IPS-18c (cell line): ENCODE measurements around the gene TRAPPC5.

Experiments
- H3K4me3 ChIP-seq: 2 replicates; pipeline ENCODE4 v1.7.0; 2013; ENCODE audit warnings: low read depth, mild to moderate bottlenecking, low read length, moderate library complexity; ENCODE audit not compliant: insufficient read depth
- H3K9me3 ChIP-seq: one replicate; pipeline ENCODE4 v1.6.1; 2013; ENCODE audit warnings: mild to moderate bottlenecking, low read length, moderate library complexity; ENCODE audit not compliant: control insufficient read depth, insufficient read depth

The TRAPPC5 gene

DNA sequence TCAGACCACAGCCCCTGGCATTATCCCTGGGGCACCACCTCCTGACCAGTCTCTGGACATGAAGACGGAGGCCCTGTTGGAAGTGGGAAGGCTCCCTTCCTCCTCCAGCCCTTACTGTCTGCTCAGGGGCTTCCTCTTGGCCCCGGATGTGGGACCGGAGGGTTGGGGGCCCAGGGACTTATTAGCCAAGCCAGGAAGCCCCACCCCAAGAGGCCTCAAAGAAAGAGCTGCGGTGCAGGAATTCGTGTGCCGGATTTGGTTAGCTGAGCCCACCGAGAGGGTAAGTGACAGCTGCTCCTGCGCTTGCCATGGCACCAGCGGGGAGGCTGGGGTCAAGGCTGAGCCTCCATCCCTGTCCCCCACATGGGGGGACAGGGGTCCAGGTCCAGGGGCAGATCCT, 11.8 kb upstream of the TRAPPC5 start, which contains the start of gene RETN:
Gene RETN, plus strand, starts transcription at position 208 of the 400 bp plus-strand sequence. CDS start 278 bp downstream, outside the sequence.
- Histone ChIP-seq H3K9me3 (no peaks in the 10 kb centered on the region), H3K4me3 (peak within 1 kb of the TSS; percentile 71)

DNA sequence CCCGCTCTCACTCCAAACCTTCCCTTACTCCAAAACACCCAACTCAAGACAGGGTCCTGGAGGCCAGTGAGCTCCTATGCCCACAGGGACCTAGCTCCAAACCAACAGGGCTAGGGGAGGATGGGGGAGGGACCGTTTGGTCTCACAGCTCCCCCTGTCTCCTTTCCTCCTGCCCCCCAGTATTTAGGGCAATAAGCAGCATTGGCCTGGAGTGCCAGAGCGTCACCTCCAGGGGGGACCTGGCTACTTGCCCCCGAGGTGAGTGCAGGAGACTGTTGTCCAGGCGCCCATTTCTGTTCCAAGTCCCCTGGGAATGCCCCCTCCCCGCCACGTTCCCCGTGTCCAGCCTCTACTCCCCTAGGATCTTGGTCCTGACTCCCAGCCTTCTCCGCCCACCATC, 11.0 kb upstream of the TRAPPC5 start:
- H3K9me3 ChIP-seq = no peaks in the 10 kb centered on the region
- H3K4me3 ChIP-seq = peak overlapping the region; percentile 71

DNA sequence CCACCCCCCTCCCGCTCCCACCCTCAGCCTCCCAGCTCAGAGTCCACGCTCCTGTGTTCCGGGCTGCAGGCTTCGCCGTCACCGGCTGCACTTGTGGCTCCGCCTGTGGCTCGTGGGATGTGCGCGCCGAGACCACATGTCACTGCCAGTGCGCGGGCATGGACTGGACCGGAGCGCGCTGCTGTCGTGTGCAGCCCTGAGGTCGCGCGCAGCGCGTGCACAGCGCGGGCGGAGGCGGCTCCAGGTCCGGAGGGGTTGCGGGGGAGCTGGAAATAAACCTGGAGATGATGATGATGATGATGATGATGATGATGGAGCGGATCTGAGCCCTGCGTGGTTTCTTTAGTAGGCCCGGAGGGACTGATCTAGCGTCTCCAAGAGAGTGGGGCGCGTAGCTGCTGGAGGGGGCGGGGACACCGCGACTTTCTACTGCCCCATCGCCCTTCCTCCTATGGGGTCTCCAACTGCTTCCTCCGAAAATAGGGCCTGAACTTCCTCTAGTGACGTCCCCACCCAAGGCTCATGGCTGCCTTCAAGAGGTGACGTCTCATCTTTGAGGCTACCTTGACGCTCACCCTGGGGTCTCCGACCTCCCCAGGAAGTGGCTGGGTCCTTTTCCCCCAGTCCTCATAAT, 10.4 kb upstream of the TRAPPC5 start:
- peak overlapping the region; percentile 71 for H3K4me3 ChIP-seq
- no peaks in the 10 kb centered on the region for H3K9me3 ChIP-seq

DNA sequence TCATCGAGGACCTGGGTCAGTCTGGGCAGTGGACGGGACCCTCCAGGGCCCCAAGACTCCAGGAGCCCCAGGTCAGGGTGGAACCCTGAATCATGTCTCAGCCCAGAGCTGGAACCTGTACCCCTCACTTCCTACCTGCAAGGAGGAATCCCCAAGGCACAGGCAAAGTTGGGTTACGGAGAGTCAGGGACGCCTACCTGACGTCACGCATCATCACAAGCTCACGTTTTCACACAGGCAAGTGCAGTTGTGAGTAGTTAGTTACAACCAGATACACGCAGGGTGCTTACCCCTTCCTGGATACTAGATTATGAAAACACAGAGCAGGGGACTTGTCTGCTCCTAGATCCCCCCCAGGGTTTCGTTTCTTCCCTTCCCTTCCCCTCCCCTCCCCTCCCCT, 9.8 kb upstream of the TRAPPC5 start:
- Histone ChIP-seq H3K4me3 (peak overlapping the region; percentile 71), H3K9me3 (no peaks in the 10 kb centered on the region)

DNA sequence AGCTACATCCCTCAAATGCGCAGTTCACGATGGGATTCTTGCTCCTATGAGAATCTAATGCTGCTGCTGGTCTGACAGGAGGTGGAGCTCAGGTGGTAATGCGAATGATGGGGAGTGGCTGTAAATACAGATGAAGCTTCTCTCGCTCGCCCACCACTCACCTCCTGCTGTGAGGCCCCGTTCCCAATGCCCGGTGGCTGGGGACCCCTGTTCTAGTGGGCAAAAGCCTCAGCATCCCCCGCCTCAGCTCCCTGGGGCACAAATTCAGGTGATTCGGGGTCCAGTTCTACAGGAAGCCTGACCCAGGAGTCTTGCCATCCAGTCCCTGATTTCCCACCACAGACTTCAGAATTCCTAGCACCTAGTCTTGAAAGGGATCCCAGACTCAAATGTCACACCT, 8.1 kb upstream of the TRAPPC5 start:
- no peak overlapping the region for H3K4me3 ChIP-seq
- H3K9me3 ChIP-seq = no peaks in the 10 kb centered on the region

DNA sequence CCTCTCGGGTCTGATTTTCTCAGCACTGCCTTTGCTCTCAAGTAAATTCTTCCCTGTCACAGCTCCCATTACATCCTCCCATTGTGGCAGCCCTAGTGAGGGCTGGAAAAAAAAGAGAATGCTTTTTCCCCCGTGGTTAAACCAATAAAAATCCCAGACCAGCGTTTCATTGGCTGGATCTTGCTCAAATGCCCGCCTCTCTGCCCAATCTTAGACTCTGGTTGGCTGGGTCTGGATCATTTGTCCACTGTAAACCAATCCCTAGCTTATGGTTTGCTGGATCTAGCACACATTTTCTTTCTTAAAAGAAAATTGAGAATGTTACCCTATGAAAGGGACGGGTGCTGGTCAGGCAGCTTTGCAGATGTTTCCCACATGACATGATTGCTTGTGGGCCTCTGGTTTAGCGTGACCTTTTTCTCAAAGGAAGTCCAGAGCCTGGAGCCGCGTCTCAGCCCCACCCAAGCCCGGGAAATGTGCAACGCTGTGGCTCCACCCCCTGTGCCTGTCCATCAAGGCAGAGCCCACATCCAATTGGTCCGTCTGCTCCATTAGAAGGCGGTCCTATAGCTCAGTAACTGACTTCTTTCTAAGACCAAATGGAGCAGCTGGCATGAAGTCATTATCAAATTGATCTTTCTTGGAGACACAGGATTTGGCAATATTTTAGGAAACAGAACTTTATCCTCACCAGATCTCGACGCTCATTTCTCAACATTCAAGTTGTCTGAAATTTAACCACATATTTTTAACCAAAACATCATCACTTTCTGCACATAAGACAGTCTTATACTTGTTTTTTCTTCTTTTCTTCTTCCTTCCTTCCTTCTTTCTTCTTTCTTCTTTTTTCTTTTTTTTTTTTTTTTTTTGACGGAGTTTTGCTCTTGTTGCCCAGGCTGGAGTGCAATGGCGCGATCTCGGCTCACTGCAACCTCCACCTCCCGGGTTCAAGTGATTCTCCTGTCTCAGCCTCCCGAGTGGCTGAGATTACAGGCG, 6.3 kb upstream of the TRAPPC5 start:
- Histone ChIP-seq H3K9me3 (no peaks in the 10 kb centered on the region), H3K4me3 (peak overlapping the region; percentile 17; the same call in 1 of the 2 replicates)

DNA sequence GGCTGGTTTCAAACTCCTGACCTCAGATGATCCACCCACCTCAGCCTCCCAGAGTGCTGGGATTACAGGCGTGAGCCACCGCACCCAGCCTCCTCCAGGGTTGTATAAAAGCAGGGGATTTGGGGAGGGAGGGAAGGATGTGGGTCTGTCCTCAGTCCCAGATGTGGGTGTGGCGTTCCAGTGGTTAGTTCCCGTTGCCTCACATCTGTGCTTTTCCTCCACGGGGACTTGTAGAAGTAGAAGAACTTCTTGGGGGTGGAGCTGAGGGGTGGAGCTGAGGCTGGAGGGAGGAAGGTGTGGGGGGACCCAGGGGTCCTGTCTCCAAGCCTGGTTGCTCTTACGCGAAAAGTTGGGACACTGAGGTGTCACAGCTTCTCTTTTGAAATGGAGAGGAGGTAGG, 4.3 kb upstream of the TRAPPC5 start:
- no peak overlapping the region for H3K4me3 ChIP-seq
- H3K9me3 ChIP-seq = no peaks in the 10 kb centered on the region

DNA sequence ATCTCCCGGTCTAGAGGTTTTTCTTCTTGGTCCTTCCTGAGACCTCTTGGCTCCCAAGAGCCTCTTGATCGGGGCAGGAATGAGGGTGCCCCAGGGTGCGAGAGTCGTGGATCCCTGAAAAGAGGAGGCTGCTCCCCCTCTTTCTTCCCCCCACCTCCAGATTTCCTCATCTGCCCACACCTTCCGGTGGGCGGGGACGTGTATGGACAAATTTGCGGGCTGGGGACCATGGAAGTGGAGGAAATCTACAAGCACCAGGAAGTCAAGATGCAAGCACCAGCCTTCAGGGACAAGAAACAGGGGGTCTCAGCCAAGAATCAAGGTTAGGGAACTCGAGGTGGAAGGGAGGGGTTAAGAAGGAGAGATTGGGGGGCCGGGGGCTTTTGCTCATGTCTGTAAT, 3.8 kb upstream of the TRAPPC5 start, which contains the start of gene MCEMP1:
Gene MCEMP1, plus strand, starts transcription at position 237 of the 400 bp plus-strand sequence. Its CDS starts 31 bp downstream, at position 268.
- H3K4me3 ChIP-seq = no peak within 1 kb of the TSS
- no peaks in the 10 kb centered on the region for H3K9me3 ChIP-seq

DNA sequence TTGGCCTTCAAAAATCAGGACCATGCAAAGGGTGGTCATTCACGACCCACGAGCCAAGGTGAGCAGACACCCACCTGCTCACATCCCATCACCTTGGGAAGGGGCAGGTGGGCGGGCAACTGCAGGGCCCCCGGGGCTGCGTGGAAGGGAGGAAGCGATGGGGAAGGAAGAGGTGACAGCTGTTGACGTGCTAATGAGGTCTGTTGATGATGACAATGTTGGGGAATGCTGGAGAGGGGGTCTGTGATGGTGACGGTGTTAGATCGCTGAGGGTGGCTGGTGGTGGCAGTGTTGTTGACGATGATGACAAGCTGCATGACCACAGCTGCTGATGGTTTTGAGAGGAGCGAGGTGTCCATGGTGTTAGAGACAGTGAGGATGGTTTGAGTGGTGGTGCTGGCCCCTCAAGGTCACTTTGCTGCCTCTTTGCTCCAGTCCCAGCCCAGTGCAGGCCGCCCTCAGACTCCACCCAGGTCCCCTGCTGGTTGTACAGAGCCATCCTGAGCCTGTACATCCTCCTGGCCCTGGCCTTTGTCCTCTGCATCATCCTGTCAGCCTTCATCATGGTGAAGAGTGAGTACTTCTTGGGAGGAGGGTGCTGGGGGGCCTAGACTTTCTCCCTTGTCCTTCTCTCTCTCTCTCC, 2.8 kb upstream of the TRAPPC5 start:
- H3K4me3 ChIP-seq = no peak overlapping the region
- no peaks in the 10 kb centered on the region for H3K9me3 ChIP-seq

DNA sequence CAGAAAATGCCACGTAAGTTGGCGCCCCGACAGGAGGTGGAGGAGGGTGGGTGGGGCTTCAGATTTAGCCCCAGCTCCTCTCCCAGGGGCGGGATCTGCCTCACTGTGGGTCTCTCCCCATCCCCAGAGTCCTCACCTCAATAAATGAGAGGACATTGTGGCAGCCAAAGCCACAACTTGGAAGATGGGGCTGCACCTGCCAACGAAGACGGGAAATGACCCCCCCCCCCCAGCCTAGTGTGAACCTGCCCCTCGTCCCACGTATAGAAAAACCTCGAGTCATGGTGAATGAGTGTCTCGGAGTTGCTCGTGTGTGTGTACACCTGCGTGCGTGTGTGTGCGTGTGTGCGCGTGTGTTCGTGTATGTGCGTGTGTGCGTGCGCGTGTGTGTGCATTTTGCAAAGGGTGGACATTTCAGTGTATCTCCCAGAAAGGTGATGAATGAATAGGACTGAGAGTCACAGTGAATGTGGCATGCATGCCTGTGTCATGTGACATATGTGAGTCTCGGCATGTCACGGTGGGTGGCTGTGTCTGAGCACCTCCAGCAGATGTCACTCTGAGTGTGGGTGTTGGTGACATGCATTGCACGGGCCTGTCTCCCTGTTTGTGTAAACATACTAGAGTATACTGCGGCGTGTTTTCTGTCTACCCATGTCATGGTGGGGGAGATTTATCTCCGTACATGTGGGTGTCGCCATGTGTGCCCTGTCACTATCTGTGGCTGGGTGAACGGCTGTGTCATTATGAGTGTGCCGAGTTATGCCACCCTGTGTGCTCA, 1.5 kb upstream of the TRAPPC5 start:
- Histone ChIP-seq H3K4me3 (no peak overlapping the region), H3K9me3 (no peaks in the 10 kb centered on the region)

DNA sequence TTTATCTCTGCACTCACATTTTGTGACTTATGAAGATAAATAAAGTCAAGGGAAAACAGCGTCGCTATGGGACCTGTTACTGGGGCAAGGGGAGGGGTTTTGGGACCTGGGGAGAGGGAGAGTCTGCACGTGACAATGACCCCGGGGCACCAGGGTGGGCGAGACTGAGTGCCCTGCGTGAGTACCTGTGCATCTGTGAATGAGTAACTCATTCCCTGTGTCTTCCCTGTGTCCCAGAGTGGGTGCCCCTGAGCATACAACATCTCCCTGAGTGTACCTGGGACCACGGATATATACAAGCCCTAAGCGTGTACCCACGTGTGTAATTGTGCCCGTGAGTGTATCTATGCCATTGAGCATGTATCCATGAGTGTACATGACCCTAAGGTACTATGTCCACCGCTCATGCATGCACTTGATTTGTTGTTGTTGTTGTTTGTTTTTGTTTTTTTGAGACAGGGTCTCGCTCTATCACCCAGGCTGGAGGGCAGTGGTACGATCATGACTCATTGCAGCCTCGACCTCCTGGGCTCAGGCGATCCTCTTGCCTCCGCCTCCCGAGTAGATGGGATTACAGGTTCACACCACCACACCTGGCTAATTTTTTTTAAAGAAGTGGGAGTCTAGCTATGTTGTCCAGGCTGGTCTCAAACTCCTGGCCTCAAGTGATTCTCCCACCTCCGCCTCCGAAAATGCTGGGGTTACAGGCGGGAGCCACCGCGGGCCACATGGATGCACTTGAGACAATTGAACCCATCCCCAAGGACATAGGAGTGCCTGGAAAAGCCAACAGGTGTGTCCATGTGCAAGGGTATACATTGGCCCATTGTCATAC, 645 bp upstream of the TRAPPC5 start:
- Histone ChIP-seq H3K9me3 (no peaks in the 10 kb centered on the region), H3K4me3 (no peak overlapping the region; the same call in 1 of the 2 replicates)

DNA sequence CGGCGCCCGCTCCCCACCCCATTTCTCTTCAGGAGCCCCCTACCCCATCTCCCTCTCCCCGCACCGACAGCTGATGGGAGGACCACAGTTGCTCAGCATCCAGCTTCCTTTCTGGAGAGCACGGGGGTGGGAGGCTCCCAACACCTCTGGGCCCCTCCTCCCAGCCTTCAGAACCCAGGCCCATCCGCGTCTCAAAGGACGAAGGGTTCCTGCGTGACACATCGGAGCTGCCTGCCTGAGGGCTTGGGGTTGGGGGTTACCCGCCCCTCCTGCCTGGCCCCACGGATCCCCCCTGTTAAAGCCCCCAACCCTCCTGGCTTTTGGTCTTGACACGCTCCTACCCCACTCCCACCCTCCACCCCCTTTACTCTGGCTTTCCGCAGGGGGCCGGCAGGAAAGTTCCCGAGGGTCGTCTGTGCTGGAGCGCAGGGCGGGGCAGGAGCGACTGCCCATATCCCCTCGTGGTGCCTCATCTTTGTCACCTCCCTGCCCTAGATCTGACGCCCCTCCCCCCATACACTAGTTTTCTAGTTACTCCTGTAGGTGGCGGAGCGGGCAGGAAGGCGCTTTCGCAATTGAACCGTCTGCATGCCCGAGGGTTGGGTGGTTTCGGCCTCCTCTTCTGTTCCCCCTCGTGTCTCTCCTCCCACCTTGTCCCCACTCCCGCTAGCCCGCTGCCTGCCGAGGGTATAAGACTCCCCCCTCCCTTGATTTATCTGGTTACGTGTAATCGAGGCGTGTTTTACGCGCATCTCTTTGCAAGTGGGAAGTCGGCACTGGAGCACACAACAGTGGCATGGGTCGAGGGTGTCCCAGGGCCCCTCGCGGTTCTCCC, 924 bp downstream of the TRAPPC5 start:
- peak overlapping the region; percentile 91 for H3K4me3 ChIP-seq
- no peaks in the 10 kb centered on the region for H3K9me3 ChIP-seq

DNA sequence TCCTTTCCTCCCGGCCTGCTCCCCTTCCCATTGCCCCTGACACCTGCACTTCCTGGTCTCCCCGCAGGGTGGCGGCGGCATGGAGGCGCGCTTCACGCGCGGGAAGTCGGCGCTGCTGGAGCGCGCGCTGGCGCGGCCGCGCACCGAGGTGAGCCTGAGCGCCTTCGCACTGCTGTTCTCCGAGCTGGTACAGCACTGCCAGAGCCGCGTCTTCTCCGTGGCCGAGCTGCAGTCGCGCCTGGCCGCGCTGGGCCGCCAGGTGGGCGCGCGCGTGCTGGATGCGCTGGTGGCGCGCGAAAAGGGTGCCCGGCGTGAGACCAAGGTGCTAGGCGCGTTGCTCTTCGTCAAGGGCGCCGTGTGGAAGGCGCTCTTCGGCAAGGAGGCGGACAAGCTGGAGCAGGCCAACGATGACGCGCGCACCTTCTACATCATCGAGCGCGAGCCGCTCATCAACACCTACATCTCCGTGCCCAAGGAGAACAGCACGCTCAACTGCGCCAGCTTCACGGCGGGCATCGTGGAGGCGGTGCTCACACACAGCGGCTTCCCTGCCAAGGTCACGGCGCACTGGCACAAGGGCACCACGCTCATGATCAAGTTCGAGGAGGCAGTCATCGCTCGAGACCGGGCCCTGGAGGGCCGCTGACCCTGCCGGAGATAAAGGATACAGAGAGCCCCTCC, 1.7 kb downstream of the TRAPPC5 start:
- Histone ChIP-seq H3K9me3 (no peaks in the 10 kb centered on the region), H3K4me3 (peak overlapping the region; percentile 34; the same call in 1 of the 2 replicates)

DNA sequence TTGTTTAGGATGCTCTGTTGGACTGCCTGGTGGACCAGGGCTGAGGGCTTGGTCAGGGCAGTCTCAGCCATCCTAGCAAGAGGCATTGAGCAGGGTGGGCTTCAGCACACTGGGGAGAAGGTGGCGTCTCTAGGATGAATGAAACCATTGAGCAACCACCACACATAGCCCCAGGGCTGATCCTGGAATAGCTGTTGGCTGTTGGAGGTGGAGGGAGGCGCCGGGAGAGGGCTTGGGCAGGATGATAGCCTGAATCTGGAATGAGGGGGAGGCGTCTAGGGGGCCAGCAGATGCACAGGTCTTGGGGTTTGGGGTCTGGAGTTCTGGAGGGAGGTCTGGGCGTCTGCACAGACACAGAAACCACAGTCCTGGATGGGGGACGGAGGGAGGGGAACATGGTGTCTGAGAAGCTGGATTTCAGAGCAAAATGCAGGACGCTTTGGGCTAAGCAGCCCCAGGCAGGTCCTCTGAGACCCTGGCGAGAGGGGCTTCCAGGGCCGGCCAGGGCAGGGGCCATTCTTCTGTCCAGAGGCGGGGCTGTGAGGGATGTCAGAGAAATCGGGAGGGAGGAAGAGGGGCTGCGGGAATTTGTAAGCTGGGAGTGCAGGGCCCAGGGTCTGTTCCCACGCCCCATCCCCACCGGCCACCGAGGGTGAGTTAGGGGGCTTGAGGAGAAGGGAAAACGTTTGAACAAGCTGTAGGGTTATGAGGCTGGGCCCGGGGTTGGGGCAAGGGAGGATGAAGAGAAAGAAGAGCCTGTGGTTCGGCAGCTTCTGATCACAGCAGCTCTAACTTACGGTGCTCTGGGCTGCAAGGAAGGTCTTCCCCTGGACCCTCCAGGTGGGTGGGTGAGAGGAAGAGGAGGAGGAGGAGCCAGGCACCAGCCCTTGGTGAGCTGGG, 5.2 kb downstream of the TRAPPC5 start:
- no peaks in the 10 kb centered on the region for H3K9me3 ChIP-seq
- no peak overlapping the region for H3K4me3 ChIP-seq
